ENCODE results near the gene FUBP3. TPM values are rescaled to one million over a fixed set of nuclear protein-coding genes. Genes with fewer than 3 reads are reported as not detected.

The FUBP3 gene
- total and polyA plus RNA-seq, 12 donors, result 18.3 to 52.3 (median 39.3) TPM

GRCh38 chr9:130590305-130590704, 10.9 kb downstream of the FUBP3 start:
- H3K4me3 ChIP-seq, result no peak overlapping the region
- H3K27ac ChIP-seq, result peak overlapping the region in 3 of 5 donors; percentile 34 to 73 (median 68)
- intact Hi-C loops (cut with DNase I), result no loop called here
- peaks cover 12 to 28% of the 10 kb centered on the region in 2 donors for H3K4me1 ChIP-seq (replicated peaks in 1 of 2)
- TF ChIP-seq, protein P1, sequence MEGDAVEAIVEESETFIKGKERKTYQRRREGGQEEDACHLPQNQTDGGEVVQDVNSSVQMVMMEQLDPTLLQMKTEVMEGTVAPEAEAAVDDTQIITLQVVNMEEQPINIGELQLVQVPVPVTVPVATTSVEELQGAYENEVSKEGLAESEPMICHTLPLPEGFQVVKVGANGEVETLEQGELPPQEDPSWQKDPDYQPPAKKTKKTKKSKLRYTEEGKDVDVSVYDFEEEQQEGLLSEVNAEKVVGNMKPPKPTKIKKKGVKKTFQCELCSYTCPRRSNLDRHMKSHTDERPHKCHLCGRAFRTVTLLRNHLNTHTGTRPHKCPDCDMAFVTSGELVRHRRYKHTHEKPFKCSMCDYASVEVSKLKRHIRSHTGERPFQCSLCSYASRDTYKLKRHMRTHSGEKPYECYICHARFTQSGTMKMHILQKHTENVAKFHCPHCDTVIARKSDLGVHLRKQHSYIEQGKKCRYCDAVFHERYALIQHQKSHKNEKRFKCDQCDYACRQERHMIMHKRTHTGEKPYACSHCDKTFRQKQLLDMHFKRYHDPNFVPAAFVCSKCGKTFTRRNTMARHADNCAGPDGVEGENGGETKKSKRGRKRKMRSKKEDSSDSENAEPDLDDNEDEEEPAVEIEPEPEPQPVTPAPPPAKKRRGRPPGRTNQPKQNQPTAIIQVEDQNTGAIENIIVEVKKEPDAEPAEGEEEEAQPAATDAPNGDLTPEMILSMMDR (IDR thresholded peaks at IDR 0.05), result no peak
- TF ChIP-seq POLR2A (IDR thresholded peaks at IDR 0.05), result no peak
- no peaks in the 10 kb centered on the region for H3K36me3 ChIP-seq (replicated peaks in 1 of 2)
- no peaks in the 10 kb centered on the region for H3K27me3 ChIP-seq
- 37 to 56% (median 43%) methylated on average over 3 of the region's 3 CpGs for WGBS, 4 donors
- DNase-seq, result peak in 3 of 7 donors; percentile 36 to 41 (median 37)
- H3K9me3 ChIP-seq (replicated peaks in 1 of 3), result no peaks in the 10 kb centered on the region

DNA sequence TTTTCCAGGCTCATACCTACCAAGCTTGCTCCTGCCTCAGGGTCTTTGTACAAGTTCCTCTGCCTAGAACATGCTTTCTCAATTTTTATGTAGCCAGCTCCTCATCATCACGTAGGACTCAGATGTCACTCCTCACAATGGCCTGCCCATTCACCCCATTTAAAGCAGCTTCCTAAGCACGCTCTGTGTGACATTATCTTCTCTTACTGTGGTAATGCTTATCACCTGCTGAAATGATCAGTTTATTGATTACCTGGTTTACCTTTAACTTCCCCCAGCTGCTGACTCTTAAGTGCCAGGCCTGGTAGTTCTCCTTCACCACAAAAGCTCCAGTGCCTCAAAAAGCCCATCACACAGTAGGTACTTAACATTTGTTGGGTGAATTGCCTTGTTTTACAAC, 13.6 kb downstream of the FUBP3 start:
- intact Hi-C loops (cut with DNase I), result no loop called here

GRCh38 chr9:130597228-130597627, 17.9 kb downstream of the FUBP3 start:
- WGBS, 4 donors, result 79 to 85% (median 83%) methylated on average over 4 of the region's 4 CpGs
- Histone ChIP-seq H3K4me1 (replicated peaks in 1 of 2) (no peaks in the 10 kb centered on the region), H3K9me3 (replicated peaks in 1 of 3) (no peaks in the 10 kb centered on the region), H3K36me3 (replicated peaks in 1 of 2) (peaks cover 0 to 26% of the 10 kb centered on the region in 2 donors), H3K27ac (no peak overlapping the region), H3K27me3 (no peaks in the 10 kb centered on the region), H3K4me3 (no peak overlapping the region)
- intact Hi-C loops (cut with DNase I), result no loop called here
- no peak for TF ChIP-seq POLR2A (IDR thresholded peaks at IDR 0.05)
- TF ChIP-seq, protein P1 (IDR thresholded peaks at IDR 0.05), result no peak
- no peak for DNase-seq

More for the DNA sequence above, 13.6 kb downstream of the FUBP3 start:
- no peaks in the 10 kb centered on the region for H3K9me3 ChIP-seq (replicated peaks in 1 of 3)
- peaks cover 0 to 17% of the 10 kb centered on the region in 2 donors for H3K36me3 ChIP-seq (replicated peaks in 1 of 2)
- no peak overlapping the region for H3K4me3 ChIP-seq
- peaks cover 12 to 21% of the 10 kb centered on the region in 2 donors for H3K4me1 ChIP-seq (replicated peaks in 1 of 2)
- no peaks in the 10 kb centered on the region for H3K27me3 ChIP-seq
- no peak for TF ChIP-seq POLR2A (IDR thresholded peaks at IDR 0.05)
- TF ChIP-seq, protein P1 (IDR thresholded peaks at IDR 0.05), result no peak
- H3K27ac ChIP-seq, result no peak overlapping the region
- 88 to 100% (median 93%) methylated on average over 2 of the region's 2 CpGs for WGBS, 4 donors
- DNase-seq, result no peak

DNA sequence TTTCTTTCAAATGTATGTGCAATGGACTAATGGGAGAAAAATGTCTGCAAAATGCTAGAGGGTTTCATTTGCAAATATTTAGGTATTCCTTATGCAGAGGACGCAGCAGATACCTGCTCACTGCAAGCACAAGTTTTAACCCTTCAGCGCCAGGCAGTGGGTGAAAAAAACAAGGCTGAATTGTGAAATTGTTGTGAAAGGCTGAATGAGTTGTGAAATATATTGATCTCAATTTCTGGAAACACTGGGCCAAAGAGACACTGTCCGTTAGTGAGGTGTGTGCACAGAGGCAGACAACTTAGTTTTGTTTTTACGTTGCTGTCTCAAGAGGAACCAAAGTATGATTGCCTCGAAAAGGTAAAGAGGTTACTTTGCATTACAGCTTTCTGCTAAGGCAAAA, 18.8 kb downstream of the FUBP3 start:
- Histone ChIP-seq H3K27ac (no peak overlapping the region), H3K4me1 (replicated peaks in 1 of 2) (no peaks in the 10 kb centered on the region), H3K36me3 (replicated peaks in 1 of 2) (peaks cover 0 to 26% of the 10 kb centered on the region in 2 donors), H3K9me3 (replicated peaks in 1 of 3) (no peaks in the 10 kb centered on the region), H3K4me3 (no peak overlapping the region), H3K27me3 (no peaks in the 10 kb centered on the region)
- no peak for DNase-seq
- intact Hi-C loops (cut with DNase I), result no loop called here
- 87 to 95% (median 90%) methylated on average over 5 of the region's 5 CpGs for WGBS, 4 donors
- no peak for TF ChIP-seq POLR2A (IDR thresholded peaks at IDR 0.05)
- TF ChIP-seq, protein P1 (IDR thresholded peaks at IDR 0.05), result no peak

All from adrenal gland (tissue), 12 donors.